8988T (cell line): ENCODE measurements around the gene ZDHHC24.
A peak's percentile ranks its signal among the peaks of the same experiment; 100 is the strongest.
"Not testable (repeated sequence)": the region's sequence is repeated elsewhere in the genome, so short reads cannot be mapped to it uniquely, and the experiment has no call there.

ENCODE experiments used
- DNase-seq: peaks from one replicate; pipeline ENCODE4 v3.0.0; 2011

Gene ZDHHC24

DNA sequence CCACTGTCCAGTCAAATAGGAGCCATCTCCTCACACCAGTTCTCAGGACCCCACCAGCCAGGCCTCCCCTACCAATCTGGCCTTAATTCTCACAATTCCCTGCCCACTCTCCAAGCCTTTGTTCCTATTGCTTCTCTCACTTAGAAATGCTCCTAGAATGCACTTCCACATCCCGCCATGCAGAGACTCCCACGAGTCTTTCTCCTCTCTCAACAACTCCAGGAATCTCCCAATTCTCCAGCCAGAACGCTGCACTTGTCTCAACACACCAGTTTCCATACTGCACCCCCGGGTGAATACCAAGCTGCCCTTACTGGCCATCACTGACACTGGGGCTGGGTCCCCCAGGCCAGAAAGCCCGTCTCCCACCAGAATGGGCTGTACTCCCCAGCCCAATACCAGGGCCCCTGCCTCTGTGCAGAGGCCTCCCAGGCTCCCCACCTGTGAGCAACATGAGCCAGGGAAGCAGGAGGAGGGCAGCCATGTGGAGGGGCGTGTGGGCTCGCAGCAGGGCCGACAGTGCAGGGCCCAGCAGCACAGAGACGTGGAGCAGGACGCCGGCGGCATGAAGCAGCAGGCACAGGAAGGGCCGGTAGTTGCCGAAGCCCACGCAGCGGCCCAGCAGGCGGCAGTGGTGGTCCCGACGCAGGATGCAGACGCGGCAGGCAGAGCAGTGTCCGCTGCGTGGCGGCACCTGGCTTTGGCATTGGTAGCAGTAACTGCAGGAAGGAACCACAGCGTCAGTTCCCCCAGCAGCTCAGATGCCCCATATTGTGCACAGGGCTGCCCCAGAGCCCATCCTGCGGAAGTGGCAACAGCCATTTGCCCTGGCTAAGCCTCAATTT lies 2.4 kb downstream of the ZDHHC24 start:
- DNase-seq, result no peak

DNA sequence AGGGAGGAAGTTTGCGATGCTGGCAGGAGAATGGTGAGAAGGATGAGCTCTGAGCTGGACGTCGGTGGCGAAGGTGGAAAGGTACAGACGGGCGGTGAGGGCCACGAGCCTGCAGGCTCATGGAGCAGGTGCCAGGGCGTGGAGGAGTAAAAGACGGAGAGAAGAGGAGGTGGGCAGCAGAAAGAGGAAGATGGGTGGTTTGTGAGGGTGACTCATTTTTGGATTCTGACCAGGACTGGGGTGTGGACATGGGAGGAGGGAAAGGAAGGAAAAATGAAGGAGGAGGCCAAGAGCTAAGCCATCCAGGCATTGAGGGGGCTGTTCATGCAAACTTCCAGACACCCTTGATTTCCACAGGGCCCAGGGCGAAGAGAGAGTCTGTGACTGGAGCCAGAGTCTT lies 3.5 kb downstream of the ZDHHC24 start:
- DNase-seq, result no peak

DNA sequence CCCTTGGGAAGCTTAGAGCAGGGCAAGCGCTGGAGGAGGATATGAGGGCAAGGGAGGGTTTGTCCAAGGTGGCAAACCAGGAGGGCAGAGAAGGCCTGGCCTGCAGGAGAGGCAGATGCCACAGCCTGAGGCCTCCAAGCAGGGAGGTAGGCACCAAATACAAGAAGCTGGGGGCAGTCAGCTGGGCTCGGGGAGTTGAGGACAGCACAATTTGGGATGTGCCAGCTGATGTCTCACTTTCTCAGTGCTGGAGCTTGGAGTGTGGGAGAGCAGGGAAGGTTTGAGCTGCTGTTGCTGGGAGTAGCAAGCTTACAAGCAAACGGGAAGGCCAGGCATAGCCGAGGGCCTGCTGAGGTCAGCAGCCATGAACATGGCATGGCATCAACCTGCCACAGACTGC lies 4.0 kb downstream of the ZDHHC24 start:
- no peak for DNase-seq

DNA sequence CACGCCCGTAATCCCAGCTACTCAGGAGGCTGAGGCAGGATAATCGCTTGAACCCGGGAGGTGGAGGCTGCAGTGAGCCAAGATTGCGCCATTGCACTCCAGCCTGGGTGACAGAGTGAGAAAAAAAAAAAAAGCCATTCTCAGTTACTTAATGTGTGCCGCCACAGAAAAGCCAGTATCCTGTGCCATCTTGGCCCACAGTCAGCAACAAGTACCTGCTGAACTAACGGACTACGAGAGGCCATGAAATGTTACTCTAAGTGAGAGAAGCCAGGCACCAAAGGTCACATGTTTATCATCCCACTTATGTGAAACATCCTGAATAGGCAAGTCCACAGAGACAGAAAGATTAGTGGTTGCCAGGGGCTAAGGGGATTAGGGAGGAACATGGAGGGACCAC lies 5.2 kb downstream of the ZDHHC24 start:
- DNase-seq, result not testable (repeated sequence)

DNA sequence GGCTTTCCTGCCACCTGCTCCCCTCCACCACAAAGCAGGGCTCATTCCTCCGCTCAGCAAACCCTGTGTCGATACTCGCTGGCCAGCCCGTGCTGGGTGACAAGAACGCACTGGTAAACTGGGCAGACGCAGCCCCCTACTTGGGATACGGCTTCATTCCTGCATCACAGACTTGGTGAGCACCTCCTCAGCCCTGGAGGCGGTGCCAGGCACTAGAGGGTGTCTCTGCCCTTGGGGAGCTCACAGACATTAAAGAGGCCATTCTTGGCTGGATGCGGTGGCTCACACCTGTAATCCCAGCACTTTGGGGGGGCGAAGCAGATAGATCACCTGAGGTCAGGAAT lies 6.0 kb downstream of the ZDHHC24 start:
- no peak for DNase-seq

DNA sequence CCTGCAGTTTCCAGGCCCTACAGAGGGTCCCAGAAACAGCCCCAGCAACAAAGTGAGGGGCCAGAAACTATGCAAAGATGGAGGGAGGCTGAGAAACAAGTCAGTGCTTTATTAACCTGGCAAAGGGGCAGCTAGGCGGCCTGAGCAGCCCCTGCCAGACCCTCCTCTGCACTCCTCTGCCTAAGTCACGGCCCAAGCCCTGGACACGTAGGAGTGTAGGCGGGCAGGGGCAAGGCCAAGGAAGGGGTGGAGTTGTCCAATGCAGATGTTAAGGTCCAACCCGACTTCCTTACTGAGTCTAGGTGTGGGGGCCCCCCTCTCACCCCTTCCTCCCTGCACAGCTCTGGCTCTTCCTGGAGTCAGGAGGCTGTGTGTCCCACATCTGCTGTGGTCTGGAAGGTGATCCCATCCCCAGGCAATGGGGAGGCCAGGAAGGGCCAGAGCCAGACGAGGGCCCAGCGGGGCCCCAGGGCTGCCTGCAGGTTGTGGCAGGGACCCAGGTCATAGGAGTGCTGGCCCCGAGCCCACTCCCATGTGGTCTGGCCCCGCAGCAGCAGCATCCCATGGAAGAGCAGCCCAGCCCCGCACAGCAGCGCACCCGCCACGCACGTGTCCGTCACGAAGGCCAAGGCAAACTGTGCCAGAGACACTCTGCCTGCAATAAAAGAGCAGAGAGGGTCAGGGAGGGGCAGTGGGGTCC lies 6.5 kb downstream of the ZDHHC24 start:
- no peak for DNase-seq

DNA sequence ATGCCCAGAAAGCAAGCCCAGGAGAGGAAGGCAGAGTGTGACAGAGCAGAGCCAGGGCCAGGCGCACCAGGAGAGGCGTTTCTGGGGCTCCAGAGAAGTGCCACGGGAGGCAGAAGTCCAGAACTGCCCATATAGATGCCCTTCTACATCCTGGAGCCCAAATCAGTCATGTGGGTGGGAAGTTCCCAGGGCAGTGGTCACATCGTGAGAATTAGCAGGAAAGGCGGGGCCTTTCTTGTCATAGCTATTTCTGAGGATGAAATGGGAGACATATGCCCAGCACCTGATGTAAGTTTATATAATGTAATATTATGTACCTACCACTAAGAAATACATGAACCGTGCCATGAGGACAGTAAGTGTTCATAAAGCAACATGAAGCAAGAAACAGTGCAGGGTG lies 13.1 kb downstream of the ZDHHC24 start:
- no peak for DNase-seq

DNA sequence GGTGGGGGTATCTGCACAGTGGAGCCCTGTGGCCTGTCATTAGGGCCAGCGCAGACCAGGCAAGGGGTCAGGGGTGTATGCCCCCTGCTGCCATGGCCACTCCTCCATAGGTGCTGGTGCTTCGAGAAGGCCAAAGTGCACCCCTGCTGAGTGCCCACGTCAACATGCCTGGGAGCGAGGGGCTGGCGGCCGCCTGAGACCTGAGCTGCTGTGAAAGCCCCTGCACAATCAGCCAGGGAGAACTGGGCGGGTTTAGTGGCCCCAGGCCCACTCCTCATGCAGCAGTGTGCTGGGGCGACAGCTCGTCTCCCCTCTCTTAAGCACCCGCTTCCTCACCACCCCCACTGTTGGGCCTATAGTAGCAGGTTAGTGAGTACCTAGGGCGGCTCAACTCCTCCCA lies 14.0 kb downstream of the ZDHHC24 start:
- DNase-seq, result no peak

DNA sequence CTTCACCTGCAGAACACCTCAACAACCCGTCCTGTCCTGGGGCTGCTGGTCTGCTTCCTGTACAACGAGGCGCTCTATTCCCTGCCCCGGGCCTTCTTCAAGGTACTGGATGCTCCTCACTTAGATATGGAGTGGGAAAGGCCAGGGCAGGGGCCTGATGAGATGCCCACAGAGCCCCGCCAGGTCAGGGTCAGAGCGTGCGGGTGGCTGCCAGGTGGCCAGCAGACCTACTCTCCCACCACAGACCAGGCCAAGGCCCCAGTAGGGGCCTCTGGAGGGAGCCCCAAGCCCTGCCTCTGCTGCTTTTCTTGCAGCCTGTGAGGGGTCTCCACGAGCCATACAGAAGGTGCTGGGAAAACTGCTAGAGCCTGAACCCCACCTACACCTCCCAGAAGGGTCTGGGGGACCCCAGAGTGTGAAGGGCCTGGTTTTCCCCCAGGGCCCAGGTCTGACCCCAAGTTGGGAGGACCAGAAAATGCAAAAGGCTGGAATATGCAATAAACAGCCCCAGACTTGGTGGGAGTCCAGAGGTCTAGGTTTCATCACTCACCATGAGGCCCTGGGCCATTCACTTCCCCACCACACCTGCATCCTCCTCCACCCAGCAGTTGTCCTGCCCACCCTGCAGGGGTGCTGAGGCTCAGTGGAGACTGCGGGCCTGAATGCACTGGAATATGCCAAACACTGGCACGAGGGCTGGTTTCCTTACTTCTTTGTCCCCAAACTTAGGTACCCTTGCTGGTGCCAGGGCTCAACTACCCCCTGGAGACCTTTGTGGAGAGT lies 14.7 kb downstream of the ZDHHC24 start:
- DNase-seq, result no peak

DNA sequence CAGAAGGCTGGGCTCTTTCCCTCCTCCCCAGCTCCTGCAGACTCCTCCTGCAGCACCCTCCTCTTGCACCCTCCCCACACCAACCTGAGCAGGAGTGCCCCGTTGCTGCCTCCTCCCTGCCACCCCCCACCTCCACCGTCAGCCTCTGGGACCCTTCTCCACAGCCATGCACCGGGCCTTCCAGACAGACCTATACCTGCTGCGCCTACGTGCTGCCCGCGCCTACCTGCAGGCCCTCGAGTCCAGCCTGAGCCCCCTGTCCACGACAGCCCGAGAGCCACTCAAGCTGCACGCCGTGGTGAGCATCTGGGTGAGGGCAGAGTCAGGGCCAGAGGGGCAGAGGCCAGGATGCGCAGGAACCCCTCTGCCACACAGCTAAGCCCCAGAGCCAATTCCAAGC lies 16.2 kb downstream of the ZDHHC24 start:
- DNase-seq, result no peak

DNA sequence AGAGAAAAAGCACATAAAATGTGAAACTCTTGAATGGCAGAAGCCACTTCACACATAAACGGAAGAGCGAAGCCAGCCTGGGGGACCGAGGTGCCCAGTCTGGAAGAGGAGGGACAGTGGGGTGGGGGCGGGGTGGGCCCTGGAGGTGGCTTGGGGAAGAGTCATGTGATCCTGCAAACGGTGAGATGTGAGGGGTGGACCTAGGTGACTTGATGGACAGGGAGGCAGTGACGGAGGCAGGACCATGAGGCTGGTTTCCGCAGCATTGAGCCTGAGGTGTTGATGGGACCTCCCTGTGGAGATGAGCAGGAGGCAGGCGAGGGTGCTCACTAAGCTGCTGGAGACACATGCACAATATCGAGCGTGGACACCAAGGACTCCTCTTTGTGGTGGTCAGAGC lies 16.8 kb downstream of the ZDHHC24 start:
- no peak for DNase-seq

DNA sequence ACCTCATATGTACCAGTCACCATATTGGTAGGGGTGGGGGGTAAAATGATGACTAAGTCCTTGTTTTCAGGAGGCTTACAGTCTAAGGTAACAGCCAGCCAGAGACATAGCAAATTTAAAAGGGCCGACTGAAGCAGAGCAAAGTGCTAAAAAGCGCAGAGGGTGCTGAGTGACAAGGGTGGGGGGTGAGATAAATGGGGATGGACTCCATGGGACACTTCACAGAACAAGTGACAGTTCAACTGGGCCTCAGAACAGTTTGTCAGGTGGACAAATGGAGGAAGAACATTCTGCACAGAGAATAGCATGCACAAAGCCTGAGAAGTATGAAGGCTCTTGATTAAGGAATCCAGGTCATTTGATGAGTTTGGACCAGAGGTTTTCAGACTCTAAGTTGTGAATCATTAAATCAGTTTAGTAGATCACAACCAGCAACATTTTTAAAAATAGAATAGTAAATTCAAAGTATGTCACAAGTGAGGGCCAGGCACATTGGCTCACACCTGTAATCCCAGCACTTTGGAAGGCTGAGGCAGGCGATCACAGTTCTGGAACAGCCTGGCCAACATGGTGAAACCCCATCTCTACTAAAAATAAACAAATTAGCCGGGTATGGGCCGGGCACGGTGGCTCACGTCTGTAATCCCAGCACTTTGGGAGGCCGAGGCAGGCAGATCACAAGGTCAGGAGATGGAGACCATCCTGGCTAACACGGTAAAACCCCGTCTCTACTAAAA lies 21.4 kb downstream of the ZDHHC24 start:
- DNase-seq, result no peak

DNA sequence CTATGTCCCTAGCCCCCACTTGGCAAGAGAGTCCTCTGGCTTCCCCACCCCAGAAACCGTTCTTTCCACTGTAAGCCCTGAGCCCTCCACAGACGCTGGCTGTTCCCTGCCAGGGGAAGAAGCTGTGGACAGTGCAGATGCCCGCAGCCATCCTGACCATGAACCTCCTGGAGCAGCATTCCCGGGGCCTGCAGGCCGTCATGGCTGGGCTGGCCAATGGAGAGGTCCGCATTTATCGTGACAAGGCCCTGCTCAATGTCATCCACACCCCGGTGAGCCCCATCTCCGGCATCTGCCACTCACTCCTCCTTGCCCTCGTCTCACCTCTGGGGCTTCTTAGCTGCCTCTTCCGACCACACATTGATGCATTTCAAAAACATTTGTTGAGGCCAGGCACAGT lies 22.2 kb downstream of the ZDHHC24 start:
- no peak for DNase-seq

DNA sequence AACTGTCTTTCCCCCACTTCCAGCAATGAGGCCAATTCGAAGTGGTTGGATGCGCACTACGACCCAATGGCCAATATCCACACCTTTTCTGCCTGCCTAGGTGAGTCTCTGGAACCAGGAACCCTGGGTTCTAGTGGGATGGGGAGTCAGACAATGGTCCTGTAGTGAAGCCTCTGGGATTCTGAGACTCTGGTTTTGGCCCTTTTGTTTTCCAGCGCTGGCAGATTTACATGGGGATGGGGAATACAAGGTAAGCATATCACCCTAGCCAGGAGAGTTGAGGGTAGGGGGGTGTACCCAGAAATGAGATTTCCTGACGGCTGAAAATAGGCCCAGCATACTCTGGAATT lies 34.9 kb downstream of the ZDHHC24 start:
- no peak for DNase-seq

DNA sequence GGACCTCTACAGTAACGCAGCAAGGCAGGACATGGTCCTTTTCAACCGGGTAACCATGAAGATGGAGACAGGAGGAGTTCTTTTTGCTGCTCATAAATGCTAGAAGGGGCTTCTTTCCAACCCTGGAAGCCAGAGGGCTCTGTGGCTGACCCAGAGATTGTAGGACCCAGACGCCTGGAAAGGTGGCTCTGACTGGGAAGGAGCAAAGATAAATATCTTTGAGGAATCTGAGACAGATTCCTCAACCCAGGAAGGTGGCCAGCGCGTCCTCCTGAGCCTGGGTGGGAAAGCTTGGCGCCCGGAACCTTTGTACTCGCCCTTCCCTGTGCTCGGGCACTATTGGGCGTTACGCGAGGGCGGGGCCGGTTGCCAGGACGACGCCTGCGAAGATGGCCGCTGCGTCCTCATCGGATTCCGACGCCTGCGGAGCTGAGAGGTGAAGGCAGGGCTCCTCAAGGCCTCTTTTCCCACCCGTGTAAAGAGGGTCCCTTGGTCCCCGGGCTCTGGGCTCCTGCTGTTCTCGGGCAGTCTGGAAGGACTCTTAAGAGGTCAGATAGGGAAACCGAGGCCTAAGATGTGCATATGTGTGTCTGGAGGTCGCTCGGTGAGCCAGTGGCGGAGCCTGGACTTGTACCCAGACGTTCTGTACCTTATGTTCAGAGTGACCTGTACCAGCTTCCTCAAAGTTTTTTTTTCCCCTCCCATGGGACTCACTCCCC lies 35.4 kb downstream of the ZDHHC24 start, which contains the start of gene BBS1:
Gene BBS1, plus strand, starts transcription at position 365 of the 719 bp plus-strand sequence. Its CDS starts 25 bp downstream, at position 390.
- peak; percentile 93 for DNase-seq

DNA sequence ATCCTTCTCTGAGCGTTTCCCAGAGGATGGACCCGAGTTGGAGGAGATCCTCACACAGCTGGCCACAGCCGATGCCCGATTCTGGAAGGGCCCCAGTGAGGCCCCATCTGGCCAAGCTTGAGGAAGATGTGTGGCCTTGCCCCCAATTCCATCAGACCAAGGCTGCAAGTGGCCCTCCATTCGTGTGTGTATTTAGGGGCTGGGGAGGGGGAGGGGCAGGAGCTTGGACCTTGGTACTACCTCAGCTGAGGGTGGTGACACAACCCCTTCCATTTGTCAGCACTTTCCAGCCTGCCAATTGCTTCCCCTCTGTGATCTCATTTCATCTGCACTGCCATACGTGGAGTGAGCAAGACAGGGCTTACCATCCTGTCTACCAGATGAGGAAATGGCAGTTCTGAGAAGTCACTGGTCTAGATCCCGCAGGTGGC lies 36.7 kb downstream of the ZDHHC24 start:
- no peak for DNase-seq

DNA sequence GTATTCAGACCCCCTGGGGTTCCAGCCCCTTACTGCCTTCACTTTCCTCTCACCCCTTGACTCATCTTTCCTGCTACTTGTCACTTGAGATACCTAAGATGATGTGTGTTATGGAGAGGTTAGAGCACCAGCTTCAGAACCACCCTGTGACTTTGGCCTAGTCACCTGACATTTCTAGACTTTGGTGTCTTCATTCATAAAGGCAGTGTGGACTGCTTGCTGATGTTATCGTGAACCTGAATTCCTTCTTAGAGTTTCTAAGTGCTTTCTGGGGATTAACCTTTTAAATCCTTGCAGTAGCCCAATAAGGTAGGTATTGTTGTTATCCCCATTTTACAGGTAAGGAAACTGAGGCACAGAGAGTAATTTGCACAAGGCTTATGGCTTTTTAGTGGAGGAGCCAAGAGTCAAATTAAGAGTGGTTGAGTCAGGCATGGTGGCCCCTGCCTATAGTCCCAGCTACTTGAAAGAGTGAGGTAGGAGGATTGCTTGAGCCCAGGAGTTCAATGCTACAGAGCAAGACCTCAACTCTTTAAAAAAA lies 40.5 kb downstream of the ZDHHC24 start:
- DNase-seq, result no peak

DNA sequence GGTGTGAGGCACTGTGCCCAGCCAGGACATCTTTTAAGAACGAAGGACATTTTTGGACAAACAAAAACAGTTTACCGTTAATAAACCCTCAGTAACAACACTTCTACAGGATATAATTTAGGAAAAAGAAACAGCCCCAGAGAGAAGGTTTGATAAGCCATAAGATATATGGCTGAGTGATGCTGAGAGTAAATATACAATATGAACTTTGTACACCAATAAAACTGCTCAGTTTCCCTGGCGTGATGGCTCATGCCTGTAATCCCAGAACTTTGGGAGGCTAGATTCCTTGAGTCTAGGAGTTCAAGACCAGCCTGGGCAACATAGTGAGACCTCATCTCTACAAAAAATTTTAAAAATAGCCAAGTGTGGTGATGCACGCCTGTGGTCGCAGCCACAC lies 47.3 kb downstream of the ZDHHC24 start:
- DNase-seq, result no peak

DNA sequence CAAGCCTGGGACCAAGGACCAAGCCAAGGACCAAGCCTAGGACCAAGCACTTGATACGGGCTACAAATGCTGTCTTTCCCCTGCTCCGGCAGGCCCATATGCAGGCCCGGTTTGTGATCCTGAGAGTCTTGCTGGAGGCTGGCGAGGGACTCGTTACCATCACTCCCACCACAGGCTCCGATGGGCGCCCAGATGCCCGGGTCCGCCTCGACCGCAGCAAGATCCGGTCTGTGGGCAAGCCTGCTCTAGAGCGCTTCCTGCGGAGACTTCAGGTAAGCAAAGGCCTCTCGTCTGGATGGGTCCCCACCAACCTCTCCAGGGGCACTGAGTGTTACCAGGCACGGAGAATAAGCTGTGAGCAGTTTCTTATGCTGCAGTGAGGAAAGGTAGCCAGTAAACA lies 48.6 kb downstream of the ZDHHC24 start:
- no peak for DNase-seq

DNA sequence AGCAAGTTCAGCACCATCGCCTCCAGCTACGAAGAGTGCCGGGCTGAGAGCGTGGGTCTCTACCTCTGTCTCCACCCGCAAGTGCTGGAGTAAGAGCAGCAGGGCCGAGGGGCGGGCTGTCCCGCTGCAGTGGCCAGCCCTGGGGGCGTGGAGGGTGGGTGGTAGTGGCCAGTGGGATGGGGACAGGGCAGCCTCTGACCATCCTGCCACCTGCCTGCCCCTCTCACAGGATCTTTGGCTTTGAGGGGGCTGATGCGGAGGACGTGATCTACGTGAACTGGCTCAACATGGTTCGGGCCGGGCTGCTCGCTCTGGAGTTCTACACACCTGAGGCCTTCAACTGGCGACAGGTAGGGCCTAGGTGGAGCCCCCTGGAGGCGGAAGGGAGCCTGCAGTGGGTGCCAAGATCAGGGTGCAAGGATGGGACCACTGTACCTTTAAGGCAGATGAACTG lies 50.4 kb downstream of the ZDHHC24 start:
- DNase-seq, result no peak

DNA sequence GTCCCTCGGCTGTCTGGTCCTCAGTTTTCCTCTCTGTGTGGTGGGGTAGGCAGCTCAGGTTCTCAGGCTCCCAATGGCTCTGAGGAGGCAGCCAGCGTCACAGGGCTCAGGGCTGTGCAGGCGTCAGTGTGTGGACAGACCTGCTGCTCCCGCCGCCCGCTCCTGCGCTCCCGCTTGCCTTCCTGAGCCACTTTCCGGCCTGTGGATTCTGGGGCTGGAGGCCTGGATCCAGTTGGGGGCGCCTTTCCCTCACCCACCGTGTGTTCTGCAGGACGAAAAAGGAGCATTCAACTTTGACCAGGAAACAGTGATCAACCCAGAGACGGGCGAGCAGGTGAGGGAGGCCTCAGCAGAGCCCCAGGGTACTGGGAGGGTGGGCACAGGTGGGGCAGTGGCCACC lies 50.9 kb downstream of the ZDHHC24 start:
- no peak for DNase-seq

DNA sequence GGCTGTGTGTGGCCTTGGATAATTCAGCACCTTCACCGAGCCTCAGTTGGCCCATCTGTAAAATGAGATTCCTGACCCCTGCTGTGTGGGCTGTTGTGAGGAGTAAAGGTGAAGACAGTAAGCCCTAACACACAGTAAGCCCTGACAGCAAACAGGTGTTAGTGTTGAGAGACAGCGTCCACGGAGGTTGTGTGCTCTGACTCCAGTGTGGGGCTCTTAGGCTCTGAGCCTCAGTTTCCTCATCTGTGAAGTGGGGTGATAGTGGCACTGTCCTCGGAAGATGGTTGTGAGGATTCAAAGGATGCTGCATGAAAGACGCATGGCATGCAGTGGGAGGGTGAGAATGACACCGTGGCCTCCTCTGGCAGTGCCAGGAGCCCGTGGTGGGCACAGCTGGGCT lies 51.4 kb downstream of the ZDHHC24 start:
- DNase-seq, result no peak
